OCI-LY3 (cell line): ENCODE measurements around the gene ALKBH7.

Experiments used
- EZH2phosphoT487 ChIP-seq: fragments of 200-600 bp; shearing (Covaris generic); IDR thresholded peaks from 2 replicates; pipeline ENCODE4 v1.6.1; 2018; ENCODE audit warnings: antibody characterized with exemption, mixed run types, low read depth
- TF ChIP-seq, protein P1 (sequence below): fragments of 200-600, 300-600 bp; sonication (generic); IDR thresholded peaks from 2 replicates; pipeline ENCODE4 v1.5.1; 2014; ENCODE audit warnings: antibody characterized with exemption, low read length, low read depth

DNA sequence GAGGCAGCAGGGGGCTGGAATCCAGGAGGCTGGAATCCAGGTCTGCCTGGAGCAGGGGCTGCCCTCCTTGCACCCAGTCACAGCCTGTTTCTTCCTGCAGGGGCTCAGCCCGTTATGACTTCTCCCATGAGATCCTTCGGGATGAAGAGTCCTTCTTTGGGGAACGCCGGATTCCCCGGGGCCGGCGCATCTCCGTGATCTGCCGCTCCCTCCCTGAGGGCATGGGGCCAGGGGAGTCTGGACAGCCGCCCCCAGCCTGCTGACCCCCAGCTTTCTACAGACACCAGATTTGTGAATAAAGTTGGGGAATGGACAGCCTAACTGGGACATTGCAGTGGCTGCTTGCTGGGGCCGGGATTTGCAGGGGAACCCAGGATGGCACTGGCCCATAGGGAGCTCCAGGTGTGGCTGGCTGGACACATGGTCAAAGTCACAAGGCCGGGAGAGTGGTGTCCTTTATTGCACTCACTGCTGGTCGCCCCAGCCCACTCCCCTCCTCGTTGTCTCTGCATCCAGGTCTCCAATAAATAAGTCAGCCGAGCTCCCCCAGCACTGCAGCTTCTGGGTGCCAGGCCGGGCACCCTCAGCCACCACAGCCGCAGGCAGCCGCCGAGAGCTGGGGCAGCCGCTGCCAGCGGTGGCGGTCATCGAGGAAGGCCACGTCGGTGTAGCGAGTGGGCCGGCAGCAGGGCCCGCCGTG, 2.3 kb downstream of the ALKBH7 start:
- TF ChIP-seq, protein P1, sequence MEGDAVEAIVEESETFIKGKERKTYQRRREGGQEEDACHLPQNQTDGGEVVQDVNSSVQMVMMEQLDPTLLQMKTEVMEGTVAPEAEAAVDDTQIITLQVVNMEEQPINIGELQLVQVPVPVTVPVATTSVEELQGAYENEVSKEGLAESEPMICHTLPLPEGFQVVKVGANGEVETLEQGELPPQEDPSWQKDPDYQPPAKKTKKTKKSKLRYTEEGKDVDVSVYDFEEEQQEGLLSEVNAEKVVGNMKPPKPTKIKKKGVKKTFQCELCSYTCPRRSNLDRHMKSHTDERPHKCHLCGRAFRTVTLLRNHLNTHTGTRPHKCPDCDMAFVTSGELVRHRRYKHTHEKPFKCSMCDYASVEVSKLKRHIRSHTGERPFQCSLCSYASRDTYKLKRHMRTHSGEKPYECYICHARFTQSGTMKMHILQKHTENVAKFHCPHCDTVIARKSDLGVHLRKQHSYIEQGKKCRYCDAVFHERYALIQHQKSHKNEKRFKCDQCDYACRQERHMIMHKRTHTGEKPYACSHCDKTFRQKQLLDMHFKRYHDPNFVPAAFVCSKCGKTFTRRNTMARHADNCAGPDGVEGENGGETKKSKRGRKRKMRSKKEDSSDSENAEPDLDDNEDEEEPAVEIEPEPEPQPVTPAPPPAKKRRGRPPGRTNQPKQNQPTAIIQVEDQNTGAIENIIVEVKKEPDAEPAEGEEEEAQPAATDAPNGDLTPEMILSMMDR = no peak
- no peak for TF ChIP-seq EZH2phosphoT487
